Trophoblast cell (in vitro differentiated cells and primary cell): ENCODE measurements around the gene VPREB1.

ENCODE experiments used
- DNase-seq, 2 donors: peaks; one replicate each; pipeline ENCODE4 v3.0.0-alpha.2; 2016
- H2AFZ ChIP-seq: 2 replicates; pipeline ENCODE4 v1.6.1; 2013; ENCODE audit warnings: low read length, moderate library complexity, mild to moderate bottlenecking; ENCODE audit not compliant: insufficient read depth, poor library complexity
- H2AK5ac ChIP-seq: 2 replicates; pipeline ENCODE4 v1.6.1; 2013; ENCODE audit warnings: mild to moderate bottlenecking, low read length
- H2BK120ac ChIP-seq: 2 replicates; pipeline ENCODE4 v1.6.1; 2013; ENCODE audit warnings: low read length, mild to moderate bottlenecking, moderate library complexity; ENCODE audit not compliant: insufficient read depth, poor library complexity
- H2BK12ac ChIP-seq: 2 replicates; pipeline ENCODE4 v1.6.1; 2013; ENCODE audit warnings: mild to moderate bottlenecking, low read length, moderate library complexity
- H2BK5ac ChIP-seq: 2 replicates; pipeline ENCODE4 v1.6.1; 2013; ENCODE audit warnings: low read length, low read depth, moderate library complexity, mild to moderate bottlenecking; ENCODE audit not compliant: poor library complexity
- H3K14ac ChIP-seq: 2 replicates; pipeline ENCODE4 v1.6.1; 2013; ENCODE audit warnings: mild to moderate bottlenecking, low read length
- H3K18ac ChIP-seq: 2 replicates; pipeline ENCODE4 v1.6.1; 2013; ENCODE audit warnings: mild to moderate bottlenecking, low read length
- H3K23ac ChIP-seq: 2 replicates; pipeline ENCODE4 v1.6.1; 2013; ENCODE audit warnings: low read length
- H3K27ac ChIP-seq: 2 replicates; pipeline ENCODE4 v1.5.1; 2013; ENCODE audit warnings: low read depth, mild to moderate bottlenecking, inconsistent platforms, low read length, moderate library complexity
- H3K27me3 ChIP-seq: 2 replicates; pipeline ENCODE4 v1.6.1; 2013; ENCODE audit warnings: inconsistent platforms, mild to moderate bottlenecking, low read length, moderate library complexity; ENCODE audit not compliant: insufficient read depth
- H3K36me3 ChIP-seq, 2 experiments: 1 replicate in 1 of 2; 2 replicates in 1 of 2; pipeline ENCODE4 v1.6.1; 2013; ENCODE audit warnings: low read length in 2 of 2, mild to moderate bottlenecking in 2 of 2, moderate library complexity in 1 of 2; ENCODE audit not compliant: insufficient read depth in 2 of 2, control insufficient read depth in 1 of 2
- H3K4ac ChIP-seq: 2 replicates; pipeline ENCODE4 v1.6.1; 2013; ENCODE audit warnings: low read depth, mild to moderate bottlenecking, low read length, moderate library complexity
- H3K4me1 ChIP-seq, 2 experiments: 1 replicate in 1 of 2; 2 replicates in 1 of 2; pipeline ENCODE4 v1.6.1; 2013; ENCODE audit warnings: low read length in 2 of 2, mild to moderate bottlenecking in 2 of 2, moderate library complexity in 1 of 2; ENCODE audit not compliant: insufficient read depth in 2 of 2, control insufficient read depth in 1 of 2
- H3K4me2 ChIP-seq: 2 replicates; pipeline ENCODE4 v1.6.1; 2013; ENCODE audit warnings: inconsistent platforms, mild to moderate bottlenecking, low read length, moderate library complexity
- H3K4me3 ChIP-seq: 2 replicates; pipeline ENCODE4 v1.5.1; 2013; ENCODE audit warnings: mild to moderate bottlenecking, low read depth, low read length, inconsistent platforms
- H3K79me1 ChIP-seq: one replicate; pipeline ENCODE4 v1.6.1; 2013; ENCODE audit warnings: low read length
- H3K79me2 ChIP-seq: 2 replicates; pipeline ENCODE4 v1.6.1; 2013; ENCODE audit warnings: low read length, mild to moderate bottlenecking; ENCODE audit not compliant: control insufficient read depth, insufficient read depth, poor library complexity
- H3K9ac ChIP-seq: 2 replicates; pipeline ENCODE4 v1.6.1; 2013; ENCODE audit warnings: mild to moderate bottlenecking, low read length
- H3K9me3 ChIP-seq: 2 replicates; pipeline ENCODE4 v1.6.1; 2013; ENCODE audit warnings: low read depth, mild to moderate bottlenecking, control low read depth, inconsistent platforms, low read length; ENCODE audit not compliant: insufficient read depth
- H4K12ac ChIP-seq: 2 replicates; pipeline ENCODE4 v1.6.1; 2013; ENCODE audit warnings: low read depth, mild to moderate bottlenecking, low read length, moderate library complexity
- H4K8ac ChIP-seq: 2 replicates; pipeline ENCODE4 v1.6.1; 2013; ENCODE audit warnings: low read depth, mild to moderate bottlenecking, low read length, moderate library complexity
- H4K91ac ChIP-seq: one replicate; pipeline ENCODE4 v1.6.1; 2013; ENCODE audit warnings: low read depth, mild to moderate bottlenecking, low read length, moderate library complexity
- WGBS: extraction: QIAGEN DNeasy Blood & Tissue Kit; methylation state at CpG from one replicate; pipeline ENCODE4 v1.1.7; 2013; ENCODE audit warnings: missing lambda C conversion rate; ENCODE audit not compliant: insufficient read length, insufficient coverage; ENCODE audit errors: extremely low coverage; 5-methylcytosine and 5-hydroxymethylcytosine counted together

Gene VPREB1

DNA sequence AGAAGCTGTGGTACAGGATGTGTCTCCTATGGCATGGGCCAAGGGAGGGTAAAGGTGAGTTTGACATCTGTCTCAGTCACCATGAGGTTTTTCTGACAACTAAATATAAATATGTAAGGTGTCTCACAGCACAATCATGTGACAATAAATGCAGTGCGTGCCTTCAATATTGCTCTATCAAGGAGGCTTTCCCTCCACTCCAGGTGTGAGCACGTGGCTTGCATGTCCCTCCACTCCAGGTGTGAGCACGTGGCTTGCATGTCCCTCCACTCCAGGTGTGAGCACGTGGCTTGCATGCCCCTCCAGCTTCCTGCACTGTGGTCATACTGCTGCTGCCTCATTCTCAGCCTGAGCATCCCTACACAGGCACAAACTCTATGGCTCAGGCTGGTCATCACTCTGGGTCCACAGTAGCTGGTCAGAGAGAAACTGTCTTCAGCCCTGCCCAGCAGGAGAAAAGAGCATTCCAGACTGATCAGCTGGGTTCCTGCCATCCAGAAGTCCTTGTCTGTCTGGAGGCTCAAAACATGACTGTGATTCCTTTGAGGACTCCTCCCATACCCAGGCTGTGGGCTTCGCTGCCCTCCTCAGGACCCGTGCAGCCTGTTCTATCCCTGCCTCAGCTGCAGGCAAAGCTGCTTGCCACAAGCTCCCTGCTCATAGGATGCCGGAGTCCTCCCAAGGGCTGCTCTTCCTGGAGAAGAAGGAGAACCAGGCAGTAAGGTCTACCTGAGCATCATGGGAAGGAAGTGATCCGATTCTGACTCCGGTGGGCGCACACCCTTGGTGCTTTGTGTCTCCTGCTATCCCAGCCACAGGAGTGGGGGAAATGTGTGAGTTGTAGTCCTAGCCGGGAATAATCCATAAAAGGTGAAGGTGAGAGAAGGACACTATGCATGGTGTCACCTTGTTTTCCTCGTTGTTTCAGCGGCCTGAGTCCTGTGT, 33.4 kb upstream of the VPREB1 start:
- Histone ChIP-seq H2AK5ac (no peak overlapping the region), H3K4ac (no peak overlapping the region), H3K23ac (no peak overlapping the region), H3K27ac (no peak overlapping the region), H4K8ac (no peak overlapping the region), H3K36me3 (no peaks in the 10 kb centered on the region), H3K14ac (no peak overlapping the region), H3K79me2 (no peaks in the 10 kb centered on the region), H3K4me2 (no peak overlapping the region), H2BK5ac (no peak overlapping the region), H4K91ac (no peak overlapping the region), H4K12ac (no peak overlapping the region), H2BK120ac (no peak overlapping the region), H2BK12ac (no peak overlapping the region), H3K27me3 (peaks cover 3% of the 10 kb centered on the region), H3K18ac (no peak overlapping the region), H3K4me3 (no peak overlapping the region), H3K9me3 (peaks cover 4% of the 10 kb centered on the region), H3K4me1 (no peaks in the 10 kb centered on the region), H2AFZ (no peak overlapping the region), H3K9ac (no peak overlapping the region), H3K79me1 (no peaks in the 10 kb centered on the region)
- no peak for DNase-seq
- no CpG with 5 or more reads among the region's 13 CpGs for WGBS

GRCh38 chr22:22213231-22213630, 31.4 kb upstream of the VPREB1 start:
- no peaks in the 10 kb centered on the region for H3K79me1 ChIP-seq
- H3K36me3 ChIP-seq = no peaks in the 10 kb centered on the region
- H3K79me2 ChIP-seq = no peaks in the 10 kb centered on the region
- DNase-seq = no peak
- no CpG with 5 or more reads among the region's 5 CpGs for WGBS
- H2AK5ac ChIP-seq = no peak overlapping the region
- no peak overlapping the region for H2BK12ac ChIP-seq
- no peak overlapping the region for H3K14ac ChIP-seq
- H2AFZ ChIP-seq = no peak overlapping the region
- no peaks in the 10 kb centered on the region for H3K4me1 ChIP-seq
- no peak overlapping the region for H4K12ac ChIP-seq
- H3K27me3 ChIP-seq = peaks cover 3% of the 10 kb centered on the region
- no peak overlapping the region for H3K18ac ChIP-seq
- H3K4ac ChIP-seq = no peak overlapping the region
- H2BK120ac ChIP-seq = no peak overlapping the region
- no peak overlapping the region for H2BK5ac ChIP-seq
- no peak overlapping the region for H4K91ac ChIP-seq
- H3K4me3 ChIP-seq = no peak overlapping the region
- H3K9ac ChIP-seq = no peak overlapping the region
- H3K4me2 ChIP-seq = no peak overlapping the region
- H3K23ac ChIP-seq = no peak overlapping the region
- peaks cover 4% of the 10 kb centered on the region for H3K9me3 ChIP-seq
- H3K27ac ChIP-seq = no peak overlapping the region
- no peak overlapping the region for H4K8ac ChIP-seq

DNA sequence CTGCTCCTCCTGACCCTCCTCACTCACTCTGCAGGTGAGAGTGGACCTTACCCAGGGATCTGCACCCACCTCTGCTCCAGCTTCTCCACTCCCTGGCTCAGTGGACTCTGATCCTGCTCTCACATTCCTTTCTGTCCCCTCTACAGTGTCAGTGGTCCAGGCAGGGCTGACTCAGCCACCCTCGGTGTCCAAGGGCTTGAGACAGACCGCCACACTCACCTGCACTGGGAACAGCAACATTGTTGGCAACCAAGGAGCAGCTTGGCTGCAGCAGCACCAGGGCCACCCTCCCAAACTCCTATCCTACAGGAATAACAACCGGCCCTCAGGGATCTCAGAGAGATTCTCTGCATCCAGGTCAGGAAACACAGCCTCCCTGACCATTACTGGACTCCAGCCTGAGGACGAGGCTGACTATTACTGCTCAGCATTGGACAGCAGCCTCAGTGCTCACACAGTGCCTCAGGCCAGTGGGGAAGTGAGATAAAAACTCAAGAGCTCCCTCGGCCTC, 29.7 kb upstream of the VPREB1 start:
- no peak overlapping the region for H2BK12ac ChIP-seq
- H3K27me3 ChIP-seq = peaks cover 12% of the 10 kb centered on the region
- no peak overlapping the region for H3K23ac ChIP-seq
- H3K36me3 ChIP-seq = no peaks in the 10 kb centered on the region
- no peak overlapping the region for H3K9ac ChIP-seq
- H2AK5ac ChIP-seq = no peak overlapping the region
- no peak overlapping the region for H4K91ac ChIP-seq
- H2BK120ac ChIP-seq = no peak overlapping the region
- no peaks in the 10 kb centered on the region for H3K79me1 ChIP-seq
- no peak overlapping the region for H2AFZ ChIP-seq
- H3K79me2 ChIP-seq = no peaks in the 10 kb centered on the region
- H3K18ac ChIP-seq = no peak overlapping the region
- peaks cover 4% of the 10 kb centered on the region for H3K9me3 ChIP-seq
- no peak overlapping the region for H3K4me3 ChIP-seq
- no peak overlapping the region for H3K4me2 ChIP-seq
- no CpG with 5 or more reads among the region's 5 CpGs for WGBS
- H2BK5ac ChIP-seq = no peak overlapping the region
- H3K27ac ChIP-seq = no peak overlapping the region
- no peak overlapping the region for H3K4ac ChIP-seq
- no peak overlapping the region for H4K12ac ChIP-seq
- H3K14ac ChIP-seq = no peak overlapping the region
- DNase-seq = no peak
- no peak overlapping the region for H4K8ac ChIP-seq
- H3K4me1 ChIP-seq = no peaks in the 10 kb centered on the region

GRCh38 chr22:22215659-22216449, 28.7 kb upstream of the VPREB1 start:
- WGBS = no CpG with 5 or more reads among the region's 5 CpGs
- Histone ChIP-seq H2BK120ac (no peak overlapping the region), H3K4ac (no peak overlapping the region)

More at GRCh38 chr22:22215659-22216449, 28.7 kb upstream of the VPREB1 start:
- no peak overlapping the region for H3K9ac ChIP-seq
- H2AFZ ChIP-seq = no peak overlapping the region
- H3K14ac ChIP-seq = no peak overlapping the region
- no peaks in the 10 kb centered on the region for H3K79me1 ChIP-seq
- no peak overlapping the region for H2BK5ac ChIP-seq
- no peak overlapping the region for H4K91ac ChIP-seq
- H3K9me3 ChIP-seq = peaks cover 7% of the 10 kb centered on the region
- H3K4me3 ChIP-seq = no peak overlapping the region
- no peak overlapping the region for H4K12ac ChIP-seq
- no peak for DNase-seq
- no peaks in the 10 kb centered on the region for H3K4me1 ChIP-seq
- H3K27me3 ChIP-seq = peaks cover 12% of the 10 kb centered on the region
- H3K27ac ChIP-seq = no peak overlapping the region
- no peak overlapping the region for H4K8ac ChIP-seq
- H3K4me2 ChIP-seq = no peak overlapping the region
- H3K79me2 ChIP-seq = no peaks in the 10 kb centered on the region
- H3K23ac ChIP-seq = no peak overlapping the region
- no peak overlapping the region for H3K18ac ChIP-seq
- H2AK5ac ChIP-seq = no peak overlapping the region
- no peak overlapping the region for H2BK12ac ChIP-seq
- no peaks in the 10 kb centered on the region for H3K36me3 ChIP-seq
